HS-5 (cell line): ENCODE measurements around the gene MMP15.
"Not testable (repeated sequence)": the region's sequence is repeated elsewhere in the genome, so short reads cannot be mapped to it uniquely, and the experiment has no call there.

ENCODE experiments used
- DNase-seq: peaks from one replicate; pipeline ENCODE4 v3.0.0-alpha.2; 2012; ENCODE audit warnings: low read depth

Gene MMP15

GRCh38 chr16:57996406-57997175 lies 29.0 kb upstream of the MMP15 start:
- no peak for DNase-seq

GRCh38 chr16:57997176-57997527 lies 28.4 kb upstream of the MMP15 start:
- DNase-seq, result no peak

DNA sequence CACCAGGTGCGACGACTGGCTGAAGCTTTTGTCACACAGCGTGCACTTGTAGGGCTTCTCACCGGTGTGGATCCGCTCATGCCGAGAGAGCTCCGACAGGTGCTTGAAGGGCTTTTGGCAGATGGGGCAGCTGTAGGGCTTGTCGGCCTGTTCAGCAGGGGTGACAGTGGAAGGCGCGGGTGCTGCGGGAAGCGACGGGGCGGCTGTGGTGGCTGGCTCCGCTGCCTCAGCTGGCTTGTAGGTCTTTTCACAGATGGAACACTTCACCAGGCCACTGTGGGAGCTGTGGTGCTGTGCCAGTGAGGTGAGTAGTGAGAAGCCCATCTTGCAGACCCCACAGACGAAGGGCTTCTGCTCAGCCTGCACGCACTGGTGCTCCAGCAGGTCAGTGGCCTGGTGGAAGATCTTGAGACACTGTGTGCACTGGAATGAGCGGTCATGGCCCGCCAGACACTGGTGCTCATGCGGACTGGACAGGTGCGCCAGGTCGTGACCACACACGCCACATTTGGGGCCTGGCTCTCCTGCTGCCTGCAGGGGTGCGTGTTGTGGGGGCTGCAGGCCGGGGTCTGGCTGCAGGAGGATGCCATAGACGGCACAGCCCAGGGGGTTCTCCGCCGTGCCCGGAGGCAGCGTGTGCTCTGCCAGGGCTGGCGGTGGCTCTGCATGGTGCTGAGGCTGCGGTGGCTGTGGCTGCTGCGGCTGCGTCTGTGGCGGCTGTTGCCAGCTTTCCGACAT lies 27.9 kb upstream of the MMP15 start:
- no peak for DNase-seq

DNA sequence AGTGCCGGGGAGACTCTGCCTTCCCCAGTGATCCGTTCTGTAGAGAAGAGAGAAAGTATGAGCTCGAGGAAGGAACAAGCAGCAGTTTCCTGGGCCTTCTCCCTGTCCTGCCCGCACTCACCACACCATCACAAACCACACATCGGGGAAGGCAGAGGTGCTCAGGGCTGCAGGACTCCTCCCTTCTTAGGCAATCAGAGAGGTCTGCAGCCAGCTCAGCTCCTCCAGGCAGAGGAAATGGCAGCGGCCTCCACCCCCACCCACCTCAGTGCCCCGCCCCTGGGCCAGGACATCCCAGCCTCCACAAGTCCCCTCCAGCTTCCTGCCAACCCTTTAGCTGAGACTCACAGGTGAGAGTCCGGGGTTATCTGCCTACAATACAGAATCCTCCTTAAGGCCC lies 27.1 kb upstream of the MMP15 start:
- DNase-seq, result no peak

DNA sequence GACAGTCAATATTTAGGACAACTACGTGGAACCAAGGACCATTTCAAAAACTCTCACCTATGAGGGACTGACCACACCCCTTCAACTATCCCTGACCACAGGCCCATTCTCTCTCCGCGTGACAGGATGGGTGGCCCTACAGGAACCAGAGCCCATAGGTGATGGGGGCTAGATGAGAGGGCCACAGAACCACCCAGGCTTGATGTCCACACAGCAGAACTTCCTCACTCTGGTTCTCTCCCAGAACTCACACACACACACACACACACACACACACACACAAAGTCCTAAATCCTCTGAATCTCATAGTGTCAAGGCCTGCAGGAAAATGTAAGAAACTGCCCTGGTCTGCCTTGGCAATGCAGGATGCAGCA lies 26.6 kb upstream of the MMP15 start:
- DNase-seq, result no peak

- no peak for DNase-seq
Measured at GRCh38 chr16:57999366-57999970, 26.1 kb upstream of the MMP15 start.

DNA sequence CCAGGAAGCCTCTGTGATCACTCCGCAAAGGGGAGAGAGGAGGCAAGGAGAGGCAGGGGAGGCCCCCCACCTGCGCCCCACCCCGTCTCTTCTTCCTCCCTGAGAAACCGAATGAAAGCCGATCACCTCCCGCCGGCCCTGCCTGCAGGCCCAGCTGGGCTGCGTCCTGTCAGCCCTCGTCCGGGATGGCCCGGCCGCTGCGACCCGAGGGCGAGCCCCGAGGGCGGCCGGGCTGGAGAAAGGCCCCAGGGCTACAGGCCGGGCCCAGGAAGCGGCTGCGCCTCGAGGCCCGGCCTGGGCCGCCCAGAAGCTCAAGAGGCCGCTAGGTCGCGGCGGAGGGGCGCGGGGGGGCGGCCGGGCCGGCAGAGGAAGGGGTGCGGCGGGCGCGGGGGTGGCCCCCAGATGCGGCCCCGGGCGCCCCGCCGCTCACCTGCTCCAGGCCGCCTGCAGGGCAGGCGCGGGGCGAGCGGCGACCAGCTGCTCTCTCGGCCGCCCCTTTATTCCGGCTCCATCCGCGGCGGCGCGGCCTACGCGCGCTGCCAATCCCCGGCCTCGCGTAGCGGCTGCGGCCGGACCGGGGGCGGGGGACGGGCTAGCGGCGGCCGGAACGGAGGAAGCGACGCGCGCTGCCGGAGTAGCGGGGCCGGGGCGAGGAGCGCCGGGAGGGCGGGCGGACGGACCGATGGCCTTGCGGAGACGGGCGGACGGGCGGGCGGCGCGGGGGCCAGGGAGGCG lies 25.4 kb upstream of the MMP15 start, which contains the start of gene ZNF319:
TSS of gene ZNF319 (minus strand) at position 702 of the 735 bp plus-strand sequence. CDS start 2,407 bp downstream, outside the sequence.
- DNase-seq, result no peak

DNA sequence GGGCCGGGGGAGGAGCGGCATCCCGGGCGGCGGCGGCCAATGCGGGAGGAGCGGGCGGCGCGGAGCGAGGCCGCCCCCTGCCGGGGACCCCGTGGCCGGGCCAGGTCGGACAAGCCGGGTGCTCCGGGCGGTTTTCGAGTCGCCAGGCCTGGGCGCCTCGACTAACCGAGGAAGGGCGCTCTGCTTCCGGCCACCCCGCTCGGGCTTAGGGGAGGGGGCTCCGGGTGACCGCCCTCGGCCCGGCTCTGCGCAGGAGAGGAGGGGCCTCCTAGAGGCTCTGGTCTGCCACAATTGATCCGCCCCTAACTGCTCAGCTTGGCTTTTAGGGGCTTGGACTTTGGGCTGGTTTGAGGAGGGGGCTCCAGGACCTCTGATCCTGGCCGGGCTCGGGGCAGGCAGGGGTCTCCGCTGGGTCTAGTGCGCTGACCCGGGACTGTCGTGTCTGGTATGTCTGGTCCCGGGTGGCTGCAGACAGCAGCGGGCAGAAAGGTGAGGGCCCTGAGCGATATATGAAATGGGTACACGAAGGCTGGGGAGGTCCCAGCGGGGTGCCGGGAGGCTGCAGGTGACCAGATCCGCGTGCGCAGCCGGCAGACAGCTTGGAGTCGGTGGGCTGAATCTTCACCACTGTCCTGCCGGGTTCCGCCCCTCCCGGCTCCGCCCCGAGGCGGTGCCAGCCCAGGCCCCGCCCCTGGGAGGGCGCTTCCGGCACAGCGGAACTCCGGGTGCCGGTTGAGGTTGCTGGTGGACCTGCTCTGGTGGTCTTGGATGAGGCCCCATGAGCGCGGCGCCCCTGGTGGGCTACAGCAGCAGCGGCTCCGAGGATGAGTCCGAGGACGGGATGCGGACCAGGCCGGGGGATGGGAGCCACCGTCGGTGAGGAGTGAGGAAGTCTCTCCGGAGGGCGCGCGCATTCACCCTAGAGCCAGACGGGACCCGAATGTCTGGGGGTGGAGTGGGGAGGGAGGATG lies 24.6 kb upstream of the MMP15 start, which contains the start of gene USB1:
TSS of gene USB1 (plus strand) at position 702 of the 971 bp plus-strand sequence. CDS start at position 779, 77 bp downstream.
- DNase-seq, result peak; percentile 45

GRCh38 chr16:58001781-58002415 lies 23.7 kb upstream of the MMP15 start:
- no peak for DNase-seq

GRCh38 chr16:58002416-58002800 lies 23.1 kb upstream of the MMP15 start:
- no peak for DNase-seq

DNA sequence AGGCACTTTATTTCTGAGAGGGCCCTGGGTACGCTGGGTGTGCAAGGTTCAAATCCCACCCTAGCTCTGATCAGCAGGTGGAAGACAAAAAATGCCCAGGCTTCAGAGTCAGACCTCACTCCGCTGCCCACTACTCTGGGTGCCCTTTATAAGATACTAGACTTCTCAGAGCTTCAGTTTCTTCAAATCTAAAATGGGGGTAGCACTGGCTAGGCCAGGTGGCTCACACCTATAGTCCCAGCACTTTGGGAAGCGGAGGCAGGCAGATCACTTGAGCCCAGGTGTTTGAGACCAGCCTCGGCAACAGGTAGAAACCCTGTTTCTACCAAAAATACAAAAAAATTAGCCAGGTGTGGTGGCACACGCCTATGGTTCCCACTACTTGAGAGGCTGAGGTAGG lies 22.6 kb upstream of the MMP15 start:
- DNase-seq, result no peak

GRCh38 chr16:58004736-58005135 lies 20.8 kb upstream of the MMP15 start:
- DNase-seq, result not testable (repeated sequence)

- DNase-seq, result no peak
Measured at GRCh38 chr16:58009856-58010416, 15.6 kb upstream of the MMP15 start.

DNA sequence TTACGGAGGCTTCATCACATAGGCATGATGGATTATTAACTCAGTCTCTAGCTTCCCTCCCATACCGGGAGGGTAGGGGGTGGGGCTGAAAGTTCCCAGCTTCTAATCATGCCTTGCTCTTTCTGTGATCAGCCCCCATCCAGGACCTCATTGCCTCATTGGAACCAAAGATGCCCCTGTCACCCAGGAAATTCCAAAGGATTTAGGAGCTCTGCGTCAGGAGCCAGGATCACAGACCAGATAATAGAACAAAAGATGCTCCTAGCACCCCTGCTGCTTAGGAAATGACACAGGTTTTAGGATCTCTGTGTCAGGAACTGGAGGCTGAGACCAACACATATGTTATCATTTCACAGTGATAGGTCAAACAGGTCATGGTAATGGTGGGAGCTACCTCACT lies 14.7 kb upstream of the MMP15 start:
- DNase-seq, result peak; percentile 23

DNA sequence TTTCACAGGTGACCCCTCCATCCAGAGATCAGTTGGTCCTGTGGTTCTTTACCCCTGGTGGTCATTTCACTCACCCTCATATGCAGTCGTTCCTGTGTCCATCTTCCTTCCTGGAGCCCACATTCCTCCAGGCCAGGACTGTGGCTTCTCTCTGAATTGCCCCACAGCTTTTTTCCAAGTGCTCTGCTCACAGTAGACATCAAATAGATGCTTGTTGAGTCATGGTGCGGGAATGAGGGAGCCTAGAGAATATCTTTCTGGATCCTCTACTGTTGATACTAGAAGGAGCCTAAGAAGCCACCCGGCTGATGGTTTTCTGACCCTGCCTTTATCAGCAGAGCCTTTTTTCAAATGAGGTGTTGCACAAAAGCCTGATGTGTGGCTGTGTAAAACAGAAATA lies 13.9 kb upstream of the MMP15 start:
- DNase-seq, result peak; percentile 60

DNA sequence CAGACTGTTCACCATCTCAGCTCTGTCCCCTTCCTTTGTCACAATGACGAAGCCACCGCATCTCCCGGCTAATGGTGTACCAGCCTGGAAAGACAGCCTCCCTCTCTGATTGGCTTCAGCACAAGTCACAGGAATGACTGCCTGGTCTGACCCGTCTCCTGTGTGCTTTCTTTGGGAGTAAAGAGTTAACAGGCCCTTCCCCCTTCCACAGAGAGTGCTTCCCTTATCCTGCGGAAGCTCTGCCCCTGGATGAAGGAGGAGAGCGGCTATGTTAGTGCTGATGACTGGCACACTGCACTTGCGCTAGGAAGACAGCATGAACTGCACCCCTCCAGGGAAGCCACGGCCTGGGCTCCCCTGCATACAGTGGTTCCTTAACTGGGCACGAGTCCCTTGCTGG lies 13.1 kb upstream of the MMP15 start:
- no peak for DNase-seq

- no peak for DNase-seq
Measured at GRCh38 chr16:58013201-58013956, 12.2 kb upstream of the MMP15 start.

DNA sequence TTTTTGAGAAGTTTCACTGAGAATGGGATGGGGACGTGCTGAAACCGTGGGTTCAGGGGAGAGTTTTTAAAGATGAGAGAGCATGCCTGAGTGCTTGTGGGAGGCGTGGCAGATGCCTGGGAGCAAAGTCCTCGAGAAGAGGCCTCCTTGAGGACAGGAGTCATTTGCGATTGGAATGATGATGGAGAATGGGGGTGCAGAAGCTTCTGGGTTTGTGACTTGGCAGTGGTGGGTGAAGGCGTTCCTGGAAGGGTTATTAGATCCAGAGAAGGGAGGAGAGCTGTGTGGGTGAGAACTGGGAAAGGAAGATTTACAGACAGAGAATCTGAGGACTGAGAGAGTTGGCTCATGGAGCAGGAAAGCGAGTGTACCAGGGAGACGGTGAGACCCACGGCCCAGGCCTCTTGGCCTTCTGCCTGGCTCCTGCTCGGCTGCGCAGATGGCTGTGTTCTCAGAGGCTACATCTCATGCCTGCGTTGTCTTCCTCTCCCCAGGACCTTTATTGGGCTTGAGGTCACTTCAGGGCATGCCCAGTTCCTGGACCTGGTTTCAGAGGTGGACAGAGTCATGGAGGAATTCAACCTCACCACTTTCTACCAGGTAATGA lies 8.6 kb upstream of the MMP15 start:
- DNase-seq, result no peak

GRCh38 chr16:58018803-58019202 lies 6.8 kb upstream of the MMP15 start:
- no peak for DNase-seq
